ENCODE results near the gene EPAS1. TPM values are rescaled to one million over a fixed set of nuclear protein-coding genes. Genes with fewer than 3 reads are reported as not detected.

The EPAS1 gene
- total RNA-seq, 1 experiment from 2014 or later: 50.5 TPM

DNA sequence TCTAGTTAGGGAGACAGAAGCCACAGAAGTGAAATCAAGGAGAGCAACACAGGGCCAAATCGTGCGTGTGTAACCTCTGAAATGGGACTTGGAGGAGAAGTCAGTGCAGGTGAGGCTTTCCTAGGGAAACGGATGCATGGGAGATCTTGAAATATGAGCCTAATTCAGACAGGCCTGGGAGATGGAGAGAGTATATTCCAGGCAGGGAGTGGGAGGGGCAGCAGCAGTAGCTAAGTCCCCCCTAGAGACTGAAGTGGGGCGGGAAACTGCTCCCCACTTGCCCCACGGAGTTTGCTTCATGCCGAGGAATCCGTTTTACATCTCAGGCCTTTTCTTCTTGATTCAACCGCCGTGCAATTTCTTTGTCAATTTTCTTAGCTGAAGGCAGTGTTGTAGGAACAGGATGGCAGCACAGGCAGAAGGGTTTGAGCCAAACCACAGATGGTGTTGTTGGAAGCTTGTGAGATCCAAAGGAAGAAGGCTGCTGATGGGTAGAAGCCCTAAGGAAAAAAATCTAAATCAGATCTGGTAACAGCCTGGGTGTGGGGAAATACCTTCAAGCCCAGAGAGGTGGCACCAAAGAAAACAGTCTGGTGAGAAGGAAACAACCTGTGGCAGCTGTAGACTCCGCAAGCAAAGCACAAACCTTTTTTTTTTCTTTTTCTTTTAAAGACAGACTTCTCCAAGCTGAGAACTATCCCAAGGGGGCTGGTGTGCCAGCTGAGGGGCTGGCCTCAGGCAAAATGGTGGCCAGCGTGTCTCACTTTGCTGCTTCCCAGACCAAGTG, 40.2 kb downstream of the EPAS1 start:
- no peak for DNase-seq (ENCODE audit: extremely low read depth, low read depth)

DNA sequence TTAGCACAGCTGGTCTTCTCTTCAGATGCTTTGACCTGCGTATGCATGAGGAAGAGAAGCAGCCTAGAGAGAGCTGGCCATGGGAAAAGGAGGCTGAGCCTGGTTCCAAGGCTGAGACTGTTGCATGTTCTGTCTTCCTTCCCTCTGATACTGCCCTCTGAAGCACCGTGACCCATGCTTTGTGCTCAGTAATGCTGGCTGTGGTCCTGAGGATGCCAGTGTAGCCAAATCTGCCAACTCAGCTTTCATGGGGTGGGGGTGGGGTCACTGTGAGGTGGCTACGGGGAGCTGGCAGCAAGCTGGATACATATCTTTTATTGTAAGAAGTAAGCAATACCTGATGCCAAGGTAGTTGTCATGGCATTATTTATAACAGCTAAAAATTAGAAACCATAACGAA, 41.5 kb downstream of the EPAS1 start:
- DNase-seq (ENCODE audit: extremely low read depth, low read depth): no peak

DNA sequence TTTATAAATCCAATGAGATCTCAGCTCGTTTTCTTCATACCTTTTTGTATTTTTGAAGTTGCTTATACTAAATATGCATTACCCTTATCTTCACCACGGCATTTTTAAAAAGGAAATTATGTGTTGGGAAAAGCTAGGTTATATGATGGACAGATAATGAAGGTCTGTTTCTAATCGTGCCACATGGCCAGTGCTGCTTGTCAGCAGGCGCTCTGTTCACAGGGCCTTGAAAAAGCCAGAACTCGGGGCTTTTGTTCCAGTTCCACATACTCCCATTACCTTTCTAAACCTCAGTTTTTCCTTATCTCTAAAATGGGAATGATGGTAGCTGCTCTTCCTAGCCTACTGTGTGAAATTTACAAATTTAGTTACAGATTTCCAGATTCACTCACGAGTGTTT, 42.0 kb downstream of the EPAS1 start:
- DNase-seq (ENCODE audit: extremely low read depth, low read depth): no peak

DNA sequence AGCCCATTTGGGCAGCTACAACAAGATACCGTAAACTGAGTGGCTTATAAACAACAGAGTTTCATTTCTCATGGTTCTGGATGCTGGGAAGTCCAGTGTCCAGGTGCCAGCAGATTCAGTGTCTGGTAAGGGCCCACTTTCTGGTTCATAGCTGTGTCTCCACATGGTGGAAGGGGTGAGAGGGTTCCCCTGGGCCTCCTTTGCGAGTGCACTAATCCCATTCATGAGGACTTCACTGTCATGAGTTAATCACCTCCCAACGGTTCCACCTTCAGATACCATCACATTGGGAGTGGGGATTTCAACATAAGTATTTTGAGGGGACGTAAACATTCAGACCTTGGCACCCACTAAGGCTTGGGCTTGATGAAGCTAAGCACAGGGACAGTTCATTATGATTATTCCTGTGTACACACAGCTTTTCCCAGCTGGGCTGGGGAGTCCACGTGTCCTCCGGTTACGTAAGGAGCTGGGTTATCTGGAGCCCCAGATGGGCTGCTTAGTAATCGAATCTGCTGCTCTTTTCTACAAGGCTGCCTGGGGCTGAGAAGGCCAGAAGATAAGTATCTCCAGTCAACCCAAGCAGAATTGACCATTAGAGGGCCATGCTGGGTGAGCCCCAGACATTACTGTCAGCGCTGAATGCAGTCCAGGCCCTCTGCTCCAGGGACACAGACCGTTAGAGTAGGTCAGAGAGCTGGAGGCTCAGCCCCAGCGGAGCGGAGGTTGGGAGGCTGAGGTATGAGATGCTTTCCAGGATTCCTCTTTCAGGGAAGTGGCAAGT, 42.7 kb downstream of the EPAS1 start:
- DNase-seq (ENCODE audit: extremely low read depth, low read depth): no peak

DNA sequence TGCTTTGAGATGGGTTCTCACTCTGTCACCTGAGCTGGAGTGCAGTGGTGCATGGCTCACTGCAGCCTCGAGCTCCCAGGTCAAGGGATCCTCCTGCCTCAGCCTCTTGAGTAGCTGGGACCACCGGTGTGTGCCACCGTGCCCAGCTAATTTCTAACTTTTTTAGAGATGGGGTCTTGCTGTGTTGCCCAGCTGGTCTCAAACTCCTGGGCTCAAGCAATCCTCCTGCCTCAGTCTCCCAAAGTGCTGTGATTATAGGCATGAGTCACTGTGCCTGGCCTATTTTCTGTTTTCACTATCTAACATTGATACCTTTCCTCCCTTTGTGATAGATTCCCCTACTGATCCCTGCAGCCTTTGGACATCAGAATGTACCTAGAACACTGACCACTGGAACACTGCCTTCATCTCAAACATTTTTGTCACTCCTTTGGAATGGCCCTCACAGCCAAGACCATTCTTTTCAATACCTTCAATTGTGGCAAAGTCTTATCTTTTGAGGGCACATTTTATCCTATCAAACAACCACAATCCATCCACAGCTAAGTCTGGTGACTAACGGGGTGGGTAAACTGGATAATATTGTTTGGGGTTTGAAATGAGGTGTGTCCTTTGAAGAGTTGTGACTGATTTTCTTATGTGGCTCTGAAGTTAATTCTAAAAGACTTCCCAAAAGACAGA, 43.7 kb downstream of the EPAS1 start:
- DNase-seq (ENCODE audit: extremely low read depth, low read depth): no peak

DNA sequence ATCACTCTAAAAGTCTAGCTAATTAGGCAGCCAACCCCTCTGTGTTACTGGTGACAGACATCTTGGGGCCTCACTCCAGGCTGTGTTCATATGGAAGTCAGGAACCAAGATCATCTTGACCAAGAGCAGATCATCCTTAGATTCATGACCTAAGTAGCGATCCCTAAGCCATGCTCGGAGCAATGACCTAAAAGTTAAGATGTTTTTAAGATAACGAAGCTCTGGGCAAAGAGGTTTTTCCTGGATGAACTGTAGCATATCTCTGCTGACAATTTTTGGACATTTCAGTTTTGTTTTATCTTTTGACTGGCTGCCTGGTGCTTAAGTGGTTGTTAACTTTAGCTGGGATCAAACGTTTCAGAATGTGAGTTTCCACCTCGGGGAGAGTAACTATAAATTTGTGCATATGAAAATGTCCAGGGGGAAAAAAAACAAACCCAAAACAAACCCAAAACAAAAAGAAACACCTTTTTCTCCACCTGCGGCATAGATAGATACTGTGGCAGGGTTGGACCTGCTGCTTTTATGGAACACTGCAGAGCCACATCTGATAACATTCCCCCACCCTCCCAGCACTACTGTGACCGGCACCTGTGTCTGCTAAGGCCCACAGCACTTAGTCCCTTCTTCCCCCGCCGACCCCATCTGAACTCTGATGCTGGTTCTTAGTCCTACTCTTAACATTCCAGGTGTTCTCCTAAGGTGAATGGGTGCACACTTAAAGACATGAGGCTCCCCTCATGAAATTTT, 45.5 kb downstream of the EPAS1 start:
- DNase-seq (ENCODE audit: extremely low read depth, low read depth): no peak

DNA sequence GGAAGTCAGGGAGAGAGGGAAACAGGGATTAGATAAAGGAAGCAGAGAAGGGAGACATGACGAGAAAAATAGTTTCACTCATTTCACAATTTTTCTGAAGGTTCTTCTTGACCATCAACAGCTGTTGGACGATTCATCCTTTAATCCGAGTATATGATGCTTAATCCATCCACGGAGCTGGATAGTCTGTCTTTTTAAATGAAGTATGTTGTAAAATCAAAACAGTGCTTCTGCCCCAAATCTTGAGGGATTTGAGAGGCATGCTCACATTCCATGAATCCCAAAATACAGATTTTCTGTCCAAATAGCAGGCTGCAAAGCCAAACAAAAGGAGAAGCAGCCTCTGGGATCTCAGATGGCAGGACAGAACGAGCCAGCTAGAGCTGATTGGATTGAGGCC, 47.5 kb downstream of the EPAS1 start:
- DNase-seq (ENCODE audit: extremely low read depth, low read depth): no peak

DNA sequence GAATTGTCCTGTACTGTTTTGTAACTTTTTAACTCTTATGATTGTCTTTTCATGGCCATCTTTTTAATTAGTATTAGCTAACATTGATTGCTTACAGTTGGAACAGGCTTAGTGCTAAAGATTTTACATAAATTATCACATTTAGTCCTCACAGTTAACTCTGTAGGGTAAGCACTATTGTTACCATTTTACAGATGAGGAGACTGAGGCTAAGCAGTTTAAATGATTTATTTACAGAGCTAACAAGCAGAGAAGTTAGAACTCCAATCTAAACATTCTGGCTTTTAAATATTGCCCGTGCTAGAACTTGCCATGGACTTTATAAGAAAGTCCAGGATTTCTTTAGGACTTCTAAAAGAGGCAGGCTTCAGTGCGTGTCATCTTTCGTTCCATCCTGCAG, 48.6 kb downstream of the EPAS1 start:
- no peak for DNase-seq (ENCODE audit: extremely low read depth, low read depth)

DNA sequence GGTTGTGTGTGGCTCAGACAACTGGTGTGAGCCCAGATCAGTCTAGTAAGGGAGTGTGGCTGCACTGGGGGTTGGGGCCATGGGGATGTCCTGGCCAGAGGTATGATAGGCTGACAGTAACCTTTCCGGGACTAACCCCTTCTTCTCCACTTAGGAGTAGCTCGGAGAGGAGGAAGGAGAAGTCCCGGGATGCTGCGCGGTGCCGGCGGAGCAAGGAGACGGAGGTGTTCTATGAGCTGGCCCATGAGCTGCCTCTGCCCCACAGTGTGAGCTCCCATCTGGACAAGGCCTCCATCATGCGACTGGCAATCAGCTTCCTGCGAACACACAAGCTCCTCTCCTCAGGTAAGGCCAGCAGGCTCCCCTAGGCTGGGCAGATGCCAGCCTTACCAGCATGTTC, 49.5 kb downstream of the EPAS1 start:
- DNase-seq (ENCODE audit: extremely low read depth, low read depth): no peak

GRCh38 chr2:46347648-46348280, 50.6 kb downstream of the EPAS1 start:
- no peak for DNase-seq (ENCODE audit: extremely low read depth, low read depth)

GRCh38 chr2:46349115-46349547, 51.9 kb downstream of the EPAS1 start:
- no peak for DNase-seq (ENCODE audit: extremely low read depth, low read depth)

DNA sequence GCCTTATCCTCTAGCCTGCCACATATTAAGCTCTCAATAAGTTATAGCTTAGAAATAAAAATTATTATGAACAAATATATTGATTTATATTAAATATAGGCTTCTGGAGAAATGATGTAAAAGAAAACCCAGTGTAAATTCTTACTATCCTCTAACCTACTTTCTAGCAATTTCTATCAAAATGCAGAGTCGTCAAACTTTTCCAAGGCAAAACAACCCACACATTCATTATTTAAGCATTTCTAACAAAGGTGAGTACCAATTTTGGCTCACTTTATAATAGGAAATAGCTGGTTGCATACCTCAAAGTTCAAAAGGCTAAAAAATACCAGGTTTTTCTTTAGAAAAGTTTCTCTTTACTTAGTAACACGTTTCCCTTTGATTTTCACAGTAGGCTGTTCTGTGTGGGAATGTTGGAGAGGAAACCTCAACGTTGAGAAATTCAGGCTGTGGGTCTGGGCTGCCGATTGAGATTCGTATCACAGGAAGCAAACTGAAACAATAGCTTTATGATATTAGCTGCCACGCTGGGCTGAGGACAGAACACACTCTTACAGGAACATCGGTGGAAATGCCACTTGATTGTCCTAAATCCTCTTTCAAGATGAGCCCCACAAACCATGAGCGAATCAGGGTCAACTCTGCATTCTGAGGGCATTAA, 53.0 kb downstream of the EPAS1 start:
- no peak for DNase-seq (ENCODE audit: extremely low read depth, low read depth)

GRCh38 chr2:46351098-46351749, 54.0 kb downstream of the EPAS1 start:
- no peak for DNase-seq (ENCODE audit: extremely low read depth, low read depth)

- DNase-seq (ENCODE audit: extremely low read depth, low read depth): no peak
Measured at GRCh38 chr2:46351750-46352138, 54.5 kb downstream of the EPAS1 start.

DNA sequence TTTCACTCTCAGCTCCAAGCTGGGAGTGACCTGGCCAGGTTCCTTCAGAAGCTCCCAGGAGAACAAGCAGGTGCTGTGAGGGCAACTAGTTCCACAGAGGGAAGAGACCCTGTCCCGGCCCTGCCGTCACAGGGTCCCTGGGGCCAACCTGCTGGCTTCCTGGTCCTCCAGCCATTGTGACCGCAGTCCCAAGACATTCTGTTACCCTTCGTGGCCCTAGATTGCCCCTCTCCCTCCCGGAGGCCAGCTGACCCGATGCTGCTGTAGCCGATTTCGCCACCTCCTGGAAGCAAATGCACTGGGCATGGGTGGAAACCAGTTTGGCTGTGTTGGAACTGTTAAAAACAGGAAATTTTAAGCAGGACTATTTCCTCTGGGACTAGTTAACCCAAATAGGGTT, 55.4 kb downstream of the EPAS1 start:
- DNase-seq (ENCODE audit: extremely low read depth, low read depth): no peak

GRCh38 chr2:46353509-46353908, 56.3 kb downstream of the EPAS1 start:
- no peak for DNase-seq (ENCODE audit: extremely low read depth, low read depth)

GRCh38 chr2:46355756-46356155, 58.5 kb downstream of the EPAS1 start:
- no peak for DNase-seq (ENCODE audit: extremely low read depth, low read depth)

- no peak for DNase-seq (ENCODE audit: extremely low read depth, low read depth)
Measured at GRCh38 chr2:46356991-46357390, 59.8 kb downstream of the EPAS1 start.

DNA sequence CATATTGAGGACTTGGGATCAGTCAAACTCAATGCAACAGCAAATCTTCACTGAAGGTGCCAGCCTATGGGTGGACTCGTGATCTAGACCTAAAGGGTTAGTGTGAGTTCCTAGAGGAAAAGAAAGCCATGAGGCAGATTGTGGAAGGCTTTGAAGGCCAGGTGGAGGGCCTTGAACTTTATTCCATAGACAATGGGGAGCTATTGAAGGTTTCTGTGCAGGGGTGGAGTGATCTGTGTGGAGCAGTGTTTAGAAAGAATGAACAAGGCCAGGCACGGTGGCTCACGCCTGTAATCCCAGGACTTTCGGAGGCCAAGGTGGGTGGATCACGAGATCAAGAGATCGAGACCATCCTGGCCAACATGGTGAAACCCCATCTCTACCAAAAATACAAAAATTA, 61.5 kb downstream of the EPAS1 start:
- no peak for DNase-seq (ENCODE audit: extremely low read depth, low read depth)
